GM13977 (cell line): ENCODE measurements around the gene ALDH1L1.

Source experiments
- DNase-seq: peaks from one replicate; pipeline ENCODE4 v3.0.0; 2012; ENCODE audit warnings: low spot score
- in situ Hi-C: fragments of 300-500 bp; cut with MboI; formaldehyde crosslinking; loops from one replicate; pipeline ENCODE4 v1.12.0; 2022; ENCODE audit warnings: low sequenced_read_pairs, low pct_unique_long_range_greater_than_20kb, mixed read lengths, inconsistent platforms; ENCODE audit not compliant: unreplicated experiment
- TF ChIP-seq, protein P1 (sequence below): IDR thresholded peaks from 2 replicates; pipeline ENCODE4 v1.5.1; 2012; ENCODE audit warnings: mild to moderate bottlenecking, control low read depth; ENCODE audit not compliant: insufficient read depth; ENCODE audit errors: extremely low read depth, missing control alignments

Gene ALDH1L1

DNA sequence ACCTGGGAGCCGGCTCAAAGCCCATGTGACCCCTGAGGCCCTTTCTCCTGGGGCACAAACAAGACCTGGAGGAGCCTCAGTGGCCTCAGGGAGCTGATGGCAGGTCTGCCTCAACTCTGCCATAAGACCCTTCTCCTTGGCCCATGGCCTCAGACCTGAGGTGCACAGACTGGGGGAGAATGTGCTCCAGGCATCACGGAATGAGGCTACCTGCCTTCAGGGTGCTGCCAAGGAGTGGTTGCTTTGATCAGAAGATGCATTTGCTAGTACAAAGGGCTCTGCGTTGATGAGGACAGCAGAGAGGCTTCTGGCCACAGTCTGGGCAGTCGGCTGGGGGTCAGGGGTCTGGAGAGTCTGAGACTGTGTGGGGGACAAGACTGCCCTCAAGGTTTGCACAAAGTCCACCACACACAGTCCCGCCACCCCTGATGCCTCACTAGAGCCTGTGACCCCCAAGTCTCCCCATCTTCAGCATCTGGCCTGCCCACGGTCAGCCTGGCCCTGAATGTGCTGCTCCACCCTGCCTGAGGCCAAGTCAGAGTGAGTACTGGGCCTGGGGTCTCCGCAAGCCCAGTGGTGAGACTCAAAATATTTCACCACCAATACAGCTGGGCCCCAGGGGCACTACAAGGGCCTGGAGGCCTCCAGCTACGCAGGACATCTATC lies 26.6 kb downstream of the ALDH1L1 start:
- DNase-seq, result no peak
- TF ChIP-seq, protein P1, sequence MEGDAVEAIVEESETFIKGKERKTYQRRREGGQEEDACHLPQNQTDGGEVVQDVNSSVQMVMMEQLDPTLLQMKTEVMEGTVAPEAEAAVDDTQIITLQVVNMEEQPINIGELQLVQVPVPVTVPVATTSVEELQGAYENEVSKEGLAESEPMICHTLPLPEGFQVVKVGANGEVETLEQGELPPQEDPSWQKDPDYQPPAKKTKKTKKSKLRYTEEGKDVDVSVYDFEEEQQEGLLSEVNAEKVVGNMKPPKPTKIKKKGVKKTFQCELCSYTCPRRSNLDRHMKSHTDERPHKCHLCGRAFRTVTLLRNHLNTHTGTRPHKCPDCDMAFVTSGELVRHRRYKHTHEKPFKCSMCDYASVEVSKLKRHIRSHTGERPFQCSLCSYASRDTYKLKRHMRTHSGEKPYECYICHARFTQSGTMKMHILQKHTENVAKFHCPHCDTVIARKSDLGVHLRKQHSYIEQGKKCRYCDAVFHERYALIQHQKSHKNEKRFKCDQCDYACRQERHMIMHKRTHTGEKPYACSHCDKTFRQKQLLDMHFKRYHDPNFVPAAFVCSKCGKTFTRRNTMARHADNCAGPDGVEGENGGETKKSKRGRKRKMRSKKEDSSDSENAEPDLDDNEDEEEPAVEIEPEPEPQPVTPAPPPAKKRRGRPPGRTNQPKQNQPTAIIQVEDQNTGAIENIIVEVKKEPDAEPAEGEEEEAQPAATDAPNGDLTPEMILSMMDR, result no peak
- in situ Hi-C loops, result no loop called here

DNA sequence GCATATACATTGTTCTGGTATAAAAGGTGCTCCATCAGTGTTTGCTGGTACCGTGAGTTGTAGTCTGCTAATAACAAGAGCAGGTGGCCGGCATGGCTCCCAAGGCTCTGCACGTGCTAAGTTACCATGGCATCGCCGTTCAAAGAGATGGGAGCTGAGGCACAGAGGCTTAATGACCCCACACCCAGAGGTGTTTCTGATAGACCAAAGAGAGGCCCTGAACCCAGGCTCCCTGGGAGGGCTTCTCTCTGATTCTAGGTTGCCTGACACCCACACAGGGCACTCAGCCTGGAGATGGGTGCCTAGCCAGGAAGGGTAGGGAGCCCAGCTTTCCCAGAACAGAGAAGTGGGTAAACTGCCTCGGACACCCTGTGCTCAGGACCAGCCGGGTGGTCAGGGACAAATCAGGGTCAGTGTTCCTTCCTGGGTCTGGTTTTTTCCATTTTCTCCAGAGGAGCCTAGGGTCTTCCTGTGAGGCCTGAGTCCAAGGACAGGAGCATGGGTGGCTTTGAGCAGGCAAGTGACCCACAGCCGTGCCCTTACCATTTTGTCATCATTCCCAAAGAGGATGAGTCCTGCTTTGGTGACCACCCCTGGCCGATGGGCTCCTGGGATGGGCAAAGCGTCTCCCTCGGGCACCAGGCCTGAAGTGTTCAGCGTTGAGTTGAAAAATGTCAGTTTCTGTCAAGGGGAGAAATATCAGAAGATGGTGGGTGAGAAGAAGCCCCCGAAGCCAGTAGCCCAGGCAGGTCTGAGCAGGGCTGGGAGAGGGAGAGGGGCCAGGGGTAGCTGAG lies 27.3 kb downstream of the ALDH1L1 start:
- in situ Hi-C loops, result no loop called here
- TF ChIP-seq, protein P1, result no peak
- DNase-seq, result no peak

DNA sequence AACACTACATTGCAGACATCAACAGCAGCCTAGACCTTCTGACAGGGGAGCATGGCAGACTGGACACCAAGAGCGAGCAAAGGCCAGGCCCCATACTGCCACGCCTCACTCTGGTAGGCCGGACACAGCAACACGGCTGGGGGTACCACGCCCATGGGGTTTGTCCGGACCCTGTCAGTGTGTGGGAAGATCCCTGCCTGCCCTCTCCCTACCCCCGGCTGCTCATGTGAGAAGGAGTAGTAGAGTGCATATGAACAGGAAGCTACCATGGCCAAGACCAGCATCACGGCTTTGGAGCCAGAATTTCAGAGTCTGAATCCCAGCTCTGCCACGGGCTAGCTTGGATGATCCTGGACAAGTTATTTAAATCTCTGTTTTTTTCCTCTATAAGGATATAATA lies 27.9 kb downstream of the ALDH1L1 start:
- TF ChIP-seq, protein P1, result no peak
- in situ Hi-C loops, result no loop called here
- DNase-seq, result no peak

DNA sequence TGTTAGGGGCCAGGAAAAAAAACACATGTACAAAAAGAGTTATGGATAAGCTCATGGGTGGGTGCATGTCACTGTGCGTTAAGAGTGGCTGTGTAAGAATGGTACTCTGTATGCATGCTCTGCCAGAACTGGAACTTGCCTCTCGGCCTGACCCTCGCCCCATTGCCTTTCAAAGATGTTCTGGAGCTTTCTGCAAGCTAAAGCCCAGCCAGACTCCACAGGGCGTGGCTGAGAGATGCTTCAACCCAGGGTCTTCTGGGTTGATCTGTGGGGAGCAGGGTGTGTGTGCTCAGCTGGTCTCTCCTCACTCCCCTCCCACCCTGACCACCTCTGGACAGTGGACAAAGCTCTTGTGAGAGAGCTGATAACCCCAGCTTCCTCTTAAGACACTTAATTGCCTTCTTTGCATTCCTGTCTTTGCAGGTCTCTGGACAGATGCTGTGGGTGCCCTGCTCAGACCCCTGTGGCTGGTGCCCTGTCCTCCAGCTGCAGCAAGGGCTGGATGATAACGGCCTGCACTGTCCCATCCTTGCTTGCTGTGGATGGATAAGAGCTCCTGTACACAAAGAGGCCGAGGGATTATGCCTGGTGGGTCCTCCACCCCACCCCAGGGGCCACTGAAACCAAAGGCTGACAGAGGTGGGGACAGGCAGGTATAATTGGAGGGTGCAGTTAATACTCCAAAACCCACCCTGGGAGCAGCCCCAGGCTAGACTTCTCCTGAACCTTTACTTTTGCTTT lies 28.7 kb downstream of the ALDH1L1 start:
- DNase-seq, result no peak
- in situ Hi-C loops, result no loop called here
- TF ChIP-seq, protein P1, result no peak

DNA sequence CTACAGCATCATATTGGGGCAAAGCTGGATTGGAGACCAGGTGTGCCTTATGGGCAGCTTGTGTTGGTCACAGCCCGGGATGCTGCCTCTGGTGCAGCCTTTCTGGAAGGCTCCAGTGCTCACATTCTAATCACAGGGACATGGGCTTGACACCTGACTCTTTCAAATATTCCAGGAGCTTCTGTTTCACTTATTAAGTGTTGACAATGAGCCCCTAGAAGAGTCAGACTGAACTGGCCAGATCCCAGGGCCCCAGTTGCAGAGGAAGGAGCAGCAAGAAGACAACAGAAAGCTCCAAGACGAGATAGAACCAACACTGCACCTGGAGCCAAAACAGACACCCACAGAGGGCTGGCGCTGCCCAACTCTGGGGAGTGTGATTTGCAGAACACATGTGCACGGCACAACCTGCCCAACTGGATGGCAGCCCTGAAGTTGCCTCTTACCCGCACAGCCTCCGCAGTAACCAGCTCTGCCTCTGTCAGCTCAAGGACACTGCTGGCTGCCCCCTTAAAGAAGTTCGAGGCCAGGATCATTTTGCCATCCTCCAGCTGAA lies 30.3 kb downstream of the ALDH1L1 start:
- DNase-seq, result no peak
- in situ Hi-C loops, result no loop called here
- TF ChIP-seq, protein P1, result no peak

DNA sequence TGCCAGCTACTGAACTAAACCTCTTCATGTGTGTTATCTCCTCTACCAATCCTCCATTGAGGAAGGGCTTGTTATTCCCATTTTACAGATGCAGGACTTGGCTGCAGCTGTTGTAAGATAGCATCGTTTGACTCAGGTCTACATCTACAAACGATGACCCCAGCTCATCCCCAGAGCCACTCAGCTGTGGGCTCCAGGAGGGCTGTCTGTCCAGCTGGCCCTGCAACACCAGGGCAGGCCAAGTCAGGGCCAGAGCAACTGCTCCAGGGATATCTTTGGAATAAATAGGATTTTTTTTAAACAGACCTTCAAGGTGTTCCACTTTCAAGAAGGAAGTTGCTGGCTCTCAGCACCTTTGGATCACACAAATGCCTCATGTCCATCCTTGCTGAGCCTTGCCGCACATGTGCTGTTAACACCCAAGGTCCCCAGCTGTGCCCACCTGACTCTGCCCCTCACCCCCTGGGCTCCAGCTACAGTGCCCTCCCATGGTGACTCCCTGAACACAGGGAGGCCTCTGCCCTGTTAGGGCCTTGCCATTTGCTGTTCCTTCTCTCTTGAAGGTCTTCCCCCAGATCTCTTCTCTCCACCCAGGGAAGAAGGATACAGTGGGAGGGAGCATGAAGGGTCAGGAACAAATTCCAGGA lies 31.0 kb downstream of the ALDH1L1 start:
- TF ChIP-seq, protein P1, result no peak
- DNase-seq, result no peak
- in situ Hi-C loops, result no loop called here
